ENCODE measurements around the gene METTL15.
"Not testable (repeated sequence)": the region's sequence is repeated elsewhere in the genome, so short reads cannot be mapped to it uniquely, and the experiment has no call there.

Gene METTL15

DNA sequence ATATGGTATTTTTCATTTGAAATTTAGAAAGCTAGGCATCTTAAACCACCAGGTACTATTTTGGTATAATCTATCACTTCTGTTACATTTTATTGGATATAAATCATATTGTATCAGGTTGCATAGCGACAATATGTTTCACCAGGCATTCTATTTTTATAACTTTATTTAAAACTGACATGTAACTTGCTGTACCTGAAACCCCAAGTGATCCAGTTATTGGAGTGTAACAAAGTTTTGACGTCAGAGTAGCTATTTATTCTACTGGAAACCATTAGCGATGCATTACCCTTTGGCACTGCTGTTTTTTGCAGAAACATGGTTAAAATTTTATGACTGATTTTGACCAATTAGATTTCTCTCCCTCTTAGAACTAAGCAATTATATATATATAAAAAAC is 160.7 kb downstream of the METTL15 start:
- H3K27me3 ChIP-seq (ENCODE audit: control insufficient read depth in 1 of 2, insufficient read depth in 2 of 2, low read length in 2 of 2) = no peaks in the 10 kb centered on the region
- H3K36me3 ChIP-seq (ENCODE audit: control insufficient read depth in 1 of 2, insufficient read depth in 2 of 2, low read length in 2 of 2) = no peaks in the 10 kb centered on the region
- peaks cover 0 to 2% of the 10 kb centered on the region in 2 donors for H3K9me3 ChIP-seq (ENCODE audit: control insufficient read depth in 1 of 2, low read length in 2 of 2)
- no peak overlapping the region for H3K27ac ChIP-seq (ENCODE audit: low read depth, low read length)
- no peaks in the 10 kb centered on the region for H3K4me1 ChIP-seq (ENCODE audit: control insufficient read depth in 1 of 2, insufficient read depth in 2 of 2, low read length in 2 of 2)
- H3K4me3 ChIP-seq (ENCODE audit: low read depth in 1 of 2, low read length in 2 of 2) = no peak overlapping the region
- no peak overlapping the region for H3K9ac ChIP-seq (ENCODE audit: low read depth in 1 of 2, low read length in 2 of 2)

DNA sequence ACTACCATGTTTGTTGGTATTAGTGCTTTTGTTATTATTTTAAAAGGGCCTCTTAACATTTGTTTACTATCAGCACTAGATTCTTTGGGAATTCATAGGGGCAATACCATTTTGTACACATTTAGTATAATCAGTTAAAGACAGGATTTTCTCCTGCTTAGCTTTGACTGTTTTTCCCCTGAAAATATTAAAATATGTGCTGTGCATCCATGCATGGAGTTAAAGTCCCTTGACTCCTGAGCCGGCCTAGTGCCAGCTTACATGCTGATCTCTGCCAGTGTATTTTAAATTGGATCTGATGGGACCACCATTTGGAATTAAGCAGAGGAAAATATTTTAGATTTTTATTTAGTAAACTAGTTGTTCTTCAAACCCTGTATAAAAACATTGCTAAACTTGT is 161.4 kb downstream of the METTL15 start:
- no peak overlapping the region for H3K4me3 ChIP-seq (ENCODE audit: low read depth in 1 of 2, low read length in 2 of 2)
- H3K36me3 ChIP-seq (ENCODE audit: control insufficient read depth in 1 of 2, insufficient read depth in 2 of 2, low read length in 2 of 2) = no peaks in the 10 kb centered on the region
- no peaks in the 10 kb centered on the region for H3K4me1 ChIP-seq (ENCODE audit: control insufficient read depth in 1 of 2, insufficient read depth in 2 of 2, low read length in 2 of 2)
- H3K9ac ChIP-seq (ENCODE audit: low read depth in 1 of 2, low read length in 2 of 2) = no peak overlapping the region
- no peak overlapping the region for H3K27ac ChIP-seq (ENCODE audit: low read depth, low read length)
- no peaks in the 10 kb centered on the region for H3K27me3 ChIP-seq (ENCODE audit: control insufficient read depth in 1 of 2, insufficient read depth in 2 of 2, low read length in 2 of 2)
- H3K9me3 ChIP-seq (ENCODE audit: control insufficient read depth in 1 of 2, low read length in 2 of 2) = peaks cover 0 to 2% of the 10 kb centered on the region in 2 donors

DNA sequence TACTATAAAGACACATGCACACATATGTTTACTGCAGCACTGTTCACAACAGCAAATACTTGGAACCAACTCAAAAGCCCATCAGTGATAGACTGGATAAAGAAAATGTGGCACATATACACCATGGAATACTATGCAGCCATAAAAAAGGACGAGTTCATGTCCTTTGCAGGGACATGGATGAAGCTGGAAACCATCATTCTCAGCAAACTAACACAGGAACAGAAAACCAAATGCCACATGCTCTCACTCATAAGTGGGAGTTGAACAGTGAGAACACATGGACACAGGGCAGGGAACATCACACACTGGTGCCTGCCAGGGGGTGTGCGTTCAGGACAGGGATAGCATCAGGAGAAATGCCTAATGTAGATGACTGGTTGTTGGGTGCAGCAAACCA is 164.1 kb downstream of the METTL15 start:
- H3K27ac ChIP-seq (ENCODE audit: low read depth, low read length); H3K4me1 ChIP-seq (ENCODE audit: control insufficient read depth in 1 of 2, insufficient read depth in 2 of 2, low read length in 2 of 2); H3K36me3 ChIP-seq (ENCODE audit: control insufficient read depth in 1 of 2, insufficient read depth in 2 of 2, low read length in 2 of 2); H3K9ac ChIP-seq (ENCODE audit: low read depth in 1 of 2, low read length in 2 of 2); H3K9me3 ChIP-seq (ENCODE audit: control insufficient read depth in 1 of 2, low read length in 2 of 2); H3K27me3 ChIP-seq (ENCODE audit: control insufficient read depth in 1 of 2, insufficient read depth in 2 of 2, low read length in 2 of 2); H3K4me3 ChIP-seq (ENCODE audit: low read depth in 1 of 2, low read length in 2 of 2): not testable (repeated sequence)

- no peak overlapping the region for H3K4me3 ChIP-seq (ENCODE audit: low read depth in 1 of 2, low read length in 2 of 2)
- no peak overlapping the region for H3K27ac ChIP-seq (ENCODE audit: low read depth, low read length)
- no peaks in the 10 kb centered on the region for H3K27me3 ChIP-seq (ENCODE audit: control insufficient read depth in 1 of 2, insufficient read depth in 2 of 2, low read length in 2 of 2)
- H3K9me3 ChIP-seq (ENCODE audit: control insufficient read depth in 1 of 2, low read length in 2 of 2) = peaks cover 0 to 2% of the 10 kb centered on the region in 2 donors
- no peaks in the 10 kb centered on the region for H3K4me1 ChIP-seq (ENCODE audit: control insufficient read depth in 1 of 2, insufficient read depth in 2 of 2, low read length in 2 of 2)
- H3K9ac ChIP-seq (ENCODE audit: low read depth in 1 of 2, low read length in 2 of 2) = no peak overlapping the region
- H3K36me3 ChIP-seq (ENCODE audit: control insufficient read depth in 1 of 2, insufficient read depth in 2 of 2, low read length in 2 of 2) = no peaks in the 10 kb centered on the region
Observed at GRCh38 chr11:28274216-28274615, 166.0 kb downstream of the METTL15 start.

- Histone ChIP-seq H3K36me3 (ENCODE audit: control insufficient read depth in 1 of 2, insufficient read depth in 2 of 2, low read length in 2 of 2) (no peaks in the 10 kb centered on the region), H3K4me1 (ENCODE audit: control insufficient read depth in 1 of 2, insufficient read depth in 2 of 2, low read length in 2 of 2) (no peaks in the 10 kb centered on the region), H3K9ac (ENCODE audit: low read depth in 1 of 2, low read length in 2 of 2) (no peak overlapping the region), H3K27ac (ENCODE audit: low read depth, low read length) (no peak overlapping the region), H3K27me3 (ENCODE audit: control insufficient read depth in 1 of 2, insufficient read depth in 2 of 2, low read length in 2 of 2) (no peaks in the 10 kb centered on the region), H3K9me3 (ENCODE audit: control insufficient read depth in 1 of 2, low read length in 2 of 2) (no peaks in the 10 kb centered on the region), H3K4me3 (ENCODE audit: low read depth in 1 of 2, low read length in 2 of 2) (no peak overlapping the region)
Observed at GRCh38 chr11:28284196-28284595, 176.0 kb downstream of the METTL15 start.

GRCh38 chr11:28289444-28289843 is 181.3 kb downstream of the METTL15 start:
- H3K4me1 ChIP-seq (ENCODE audit: control insufficient read depth in 1 of 2, insufficient read depth in 2 of 2, low read length in 2 of 2) = no peaks in the 10 kb centered on the region
- H3K27me3 ChIP-seq (ENCODE audit: control insufficient read depth in 1 of 2, insufficient read depth in 2 of 2, low read length in 2 of 2) = no peaks in the 10 kb centered on the region
- peaks cover 0 to 6% of the 10 kb centered on the region in 2 donors for H3K36me3 ChIP-seq (ENCODE audit: control insufficient read depth in 1 of 2, insufficient read depth in 2 of 2, low read length in 2 of 2)
- no peak overlapping the region for H3K4me3 ChIP-seq (ENCODE audit: low read depth in 1 of 2, low read length in 2 of 2)
- H3K9ac ChIP-seq (ENCODE audit: low read depth in 1 of 2, low read length in 2 of 2) = no peak overlapping the region
- no peak overlapping the region for H3K27ac ChIP-seq (ENCODE audit: low read depth, low read length)
- H3K9me3 ChIP-seq (ENCODE audit: control insufficient read depth in 1 of 2, low read length in 2 of 2) = no peaks in the 10 kb centered on the region

DNA sequence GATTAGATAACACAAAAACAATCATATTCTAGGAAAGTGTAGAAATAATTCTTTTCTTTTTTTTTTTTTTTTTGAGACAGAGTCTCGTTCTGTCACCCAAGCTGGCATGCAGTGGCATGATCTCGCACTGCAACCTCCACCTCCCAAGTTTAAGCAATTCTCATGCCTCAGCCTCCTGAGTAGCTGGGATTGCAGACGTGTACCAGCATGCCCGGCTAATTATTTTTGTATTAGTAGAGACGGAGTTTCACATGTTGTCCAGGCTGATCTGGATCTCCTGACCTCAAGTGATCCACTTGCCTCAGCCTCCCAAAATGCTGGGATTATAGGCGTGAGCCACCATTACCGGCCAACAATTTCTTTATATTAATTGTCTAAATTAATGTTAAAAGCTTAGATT is 182.8 kb downstream of the METTL15 start:
- not testable (repeated sequence) for H3K4me3 ChIP-seq (ENCODE audit: low read depth in 1 of 2, low read length in 2 of 2); H3K9ac ChIP-seq (ENCODE audit: low read depth in 1 of 2, low read length in 2 of 2); H3K9me3 ChIP-seq (ENCODE audit: control insufficient read depth in 1 of 2, low read length in 2 of 2); H3K27me3 ChIP-seq (ENCODE audit: control insufficient read depth in 1 of 2, insufficient read depth in 2 of 2, low read length in 2 of 2); H3K27ac ChIP-seq (ENCODE audit: low read depth, low read length); H3K4me1 ChIP-seq (ENCODE audit: control insufficient read depth in 1 of 2, insufficient read depth in 2 of 2, low read length in 2 of 2); H3K36me3 ChIP-seq (ENCODE audit: control insufficient read depth in 1 of 2, insufficient read depth in 2 of 2, low read length in 2 of 2)

DNA sequence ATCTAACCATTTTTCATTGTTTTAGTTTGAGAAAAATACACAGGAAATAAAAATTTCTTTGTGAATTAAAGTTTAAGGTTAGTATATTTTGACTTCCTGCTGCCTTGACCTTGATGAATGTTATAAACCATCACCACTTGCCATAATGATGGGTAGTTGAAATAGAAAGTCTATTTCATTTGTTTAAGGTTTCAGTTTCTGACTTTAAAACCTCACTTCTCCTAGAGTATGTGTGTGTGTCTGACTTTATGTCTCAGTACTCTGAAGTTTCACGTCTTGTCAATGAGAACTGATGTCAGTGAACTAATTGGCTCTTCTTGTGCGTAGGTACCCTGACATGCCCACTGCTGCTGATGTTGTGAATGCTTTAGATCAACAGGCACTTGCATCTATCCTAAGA is 188.2 kb downstream of the METTL15 start:
- Histone ChIP-seq H3K4me3 (ENCODE audit: low read depth in 1 of 2, low read length in 2 of 2) (no peak overlapping the region), H3K4me1 (ENCODE audit: control insufficient read depth in 1 of 2, insufficient read depth in 2 of 2, low read length in 2 of 2) (no peaks in the 10 kb centered on the region), H3K36me3 (ENCODE audit: control insufficient read depth in 1 of 2, insufficient read depth in 2 of 2, low read length in 2 of 2) (peaks cover 0 to 14% of the 10 kb centered on the region in 2 donors), H3K9ac (ENCODE audit: low read depth in 1 of 2, low read length in 2 of 2) (no peak overlapping the region), H3K27me3 (ENCODE audit: control insufficient read depth in 1 of 2, insufficient read depth in 2 of 2, low read length in 2 of 2) (no peaks in the 10 kb centered on the region), H3K27ac (ENCODE audit: low read depth, low read length) (no peak overlapping the region), H3K9me3 (ENCODE audit: control insufficient read depth in 1 of 2, low read length in 2 of 2) (no peaks in the 10 kb centered on the region)

GRCh38 chr11:28298209-28298608 is 190.0 kb downstream of the METTL15 start:
- Histone ChIP-seq H3K4me1 (ENCODE audit: control insufficient read depth in 1 of 2, insufficient read depth in 2 of 2, low read length in 2 of 2) (no peaks in the 10 kb centered on the region), H3K4me3 (ENCODE audit: low read depth in 1 of 2, low read length in 2 of 2) (no peak overlapping the region), H3K27ac (ENCODE audit: low read depth, low read length) (no peak overlapping the region), H3K27me3 (ENCODE audit: control insufficient read depth in 1 of 2, insufficient read depth in 2 of 2, low read length in 2 of 2) (no peaks in the 10 kb centered on the region), H3K9ac (ENCODE audit: low read depth in 1 of 2, low read length in 2 of 2) (no peak overlapping the region), H3K36me3 (ENCODE audit: control insufficient read depth in 1 of 2, insufficient read depth in 2 of 2, low read length in 2 of 2) (peaks cover 0 to 16% of the 10 kb centered on the region in 2 donors), H3K9me3 (ENCODE audit: control insufficient read depth in 1 of 2, low read length in 2 of 2) (no peaks in the 10 kb centered on the region)

DNA sequence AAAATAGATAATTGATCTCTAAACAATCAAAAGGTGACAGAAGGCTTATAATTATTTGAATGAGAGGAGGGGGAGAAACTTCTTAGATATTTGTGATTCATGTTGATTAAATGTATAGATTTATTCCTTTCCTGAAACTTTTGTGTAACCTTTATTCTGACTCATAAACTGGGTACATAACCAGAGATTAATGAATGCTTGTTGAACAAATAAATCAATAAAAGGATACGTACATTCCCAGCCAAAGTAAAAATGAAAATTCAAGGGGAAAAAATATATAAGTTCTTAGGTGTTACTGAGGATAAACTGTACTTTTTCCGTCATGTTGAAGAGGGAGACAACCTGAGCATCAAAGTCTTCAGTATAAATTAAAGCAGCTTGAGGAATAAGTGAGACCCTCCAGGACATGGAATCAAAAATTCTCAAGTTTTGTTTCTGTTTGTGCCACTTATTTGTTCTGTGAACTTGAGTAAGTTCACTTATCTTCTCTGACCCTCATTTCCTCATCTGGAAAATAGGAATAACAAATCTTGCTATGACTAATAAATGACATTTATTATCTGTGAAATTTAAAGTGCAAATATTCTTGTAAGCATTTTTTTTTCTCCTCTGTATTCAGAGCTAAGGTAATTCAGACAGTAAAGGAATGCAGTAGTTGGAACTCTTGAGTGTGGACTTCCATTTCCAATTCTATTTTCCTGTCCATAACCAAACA is 195.4 kb downstream of the METTL15 start:
- H3K4me1 ChIP-seq (ENCODE audit: control insufficient read depth in 1 of 2, insufficient read depth in 2 of 2, low read length in 2 of 2) = no peaks in the 10 kb centered on the region
- H3K9ac ChIP-seq (ENCODE audit: low read depth in 1 of 2, low read length in 2 of 2) = no peak overlapping the region
- H3K9me3 ChIP-seq (ENCODE audit: control insufficient read depth in 1 of 2, low read length in 2 of 2) = no peaks in the 10 kb centered on the region
- H3K36me3 ChIP-seq (ENCODE audit: control insufficient read depth in 1 of 2, insufficient read depth in 2 of 2, low read length in 2 of 2) = peaks cover 0 to 10% of the 10 kb centered on the region in 2 donors
- H3K27ac ChIP-seq (ENCODE audit: low read depth, low read length) = no peak overlapping the region
- H3K27me3 ChIP-seq (ENCODE audit: control insufficient read depth in 1 of 2, insufficient read depth in 2 of 2, low read length in 2 of 2) = no peaks in the 10 kb centered on the region
- H3K4me3 ChIP-seq (ENCODE audit: low read depth in 1 of 2, low read length in 2 of 2) = no peak overlapping the region

- Histone ChIP-seq H3K9ac (ENCODE audit: low read depth in 1 of 2, low read length in 2 of 2) (no peak overlapping the region), H3K36me3 (ENCODE audit: control insufficient read depth in 1 of 2, insufficient read depth in 2 of 2, low read length in 2 of 2) (peaks cover 0 to 6% of the 10 kb centered on the region in 2 donors), H3K4me3 (ENCODE audit: low read depth in 1 of 2, low read length in 2 of 2) (no peak overlapping the region), H3K9me3 (ENCODE audit: control insufficient read depth in 1 of 2, low read length in 2 of 2) (no peaks in the 10 kb centered on the region), H3K27me3 (ENCODE audit: control insufficient read depth in 1 of 2, insufficient read depth in 2 of 2, low read length in 2 of 2) (no peaks in the 10 kb centered on the region), H3K27ac (ENCODE audit: low read depth, low read length) (no peak overlapping the region), H3K4me1 (ENCODE audit: control insufficient read depth in 1 of 2, insufficient read depth in 2 of 2, low read length in 2 of 2) (no peaks in the 10 kb centered on the region)
Observed at GRCh38 chr11:28315440-28315839, 207.3 kb downstream of the METTL15 start.
